ENCODE results near the gene FAM237B. TPM values are rescaled to one million over a fixed set of nuclear protein-coding genes. Genes with fewer than 3 reads are reported as not detected.

FAM237B gene
- total and polyA plus RNA-seq, 2 donors (not counting 1 experiment from before 2014, with no cell fraction given), result not detected

GRCh38 chr7:90290244-90291113 is 30.6 kb downstream of the FAM237B start:
- Histone ChIP-seq H4K20me1 (ENCODE audit: control insufficient read depth, insufficient read depth, low read length, poor library complexity, severe bottlenecking) (no peaks in the 10 kb centered on the region), H3K79me2 (ENCODE audit: control insufficient read depth, insufficient read depth, low read length) (no peaks in the 10 kb centered on the region), H3K36me3 (replicated peaks in 1 of 2; ENCODE audit: control extremely low read depth in 1 of 2, control insufficient read depth in 1 of 2, extremely low read depth in 1 of 2, insufficient read depth in 2 of 2, low read length in 1 of 2) (no peaks in the 10 kb centered on the region), H2AFZ (ENCODE audit: insufficient read depth, low read depth, low read length, poor library complexity, severe bottlenecking) (no peak overlapping the region), H3K27ac (ENCODE audit: low read length in 2 of 2) (no peak overlapping the region), H3K27me3 (replicated peaks in 1 of 4; ENCODE audit: control extremely low read depth in 1 of 4, control insufficient read depth in 3 of 4, insufficient read depth in 4 of 4, low read length in 3 of 4) (no peaks in the 10 kb centered on the region), H3K9me3 (ENCODE audit: control extremely low read depth in 1 of 3, control insufficient read depth in 2 of 3, insufficient read depth in 1 of 3, low read length in 2 of 3) (peaks cover 0 to 1% (median 0%) of the 10 kb centered on the region in 3 donors), H3K4me2 (replicated peaks; ENCODE audit: low read depth, low read length, poor library complexity, severe bottlenecking) (no peak overlapping the region), H3K9ac (ENCODE audit: low read length) (no peak overlapping the region), H3K4me3 (ENCODE audit: control extremely low read depth in 1 of 5, extremely low read depth in 1 of 5, insufficient read depth in 1 of 5, low read depth in 2 of 5, low read length in 4 of 5) (no peak overlapping the region), H3K4me1 (ENCODE audit: control insufficient read depth in 2 of 2, insufficient read depth in 2 of 2, low read length in 2 of 2) (no peaks in the 10 kb centered on the region)
- Mint-ChIP-seq H3K9me3 (ENCODE audit: insufficient read depth) (peaks cover 6% of the 10 kb centered on the region), H3K4me3 (no peak overlapping the region), H3K4me1 (no peaks in the 10 kb centered on the region), H3K27ac (no peak overlapping the region), H3K27me3 (peaks cover 14% of the 10 kb centered on the region)
- intact Hi-C loops (cut with micrococcal nuclease), result no loop called here
- TF ChIP-seq EZH2 (IDR thresholded peaks at IDR 0.05; ENCODE audit: borderline replicate concordance, insufficient read depth, low read depth, low read length, poor library complexity, severe bottlenecking) (no peak), CTCF (IDR thresholded peaks at IDR 0.05) (no peak)
- ATAC-seq (ENCODE audit: low read depth), result no peak
- ChIA-PET POLR2A (no interaction called here), CTCF (no interaction called here)
- 100% methylated on average over 2 of the region's 3 CpGs for WGBS (ENCODE audit: insufficient coverage)
- no peak for DNase-seq

DNA sequence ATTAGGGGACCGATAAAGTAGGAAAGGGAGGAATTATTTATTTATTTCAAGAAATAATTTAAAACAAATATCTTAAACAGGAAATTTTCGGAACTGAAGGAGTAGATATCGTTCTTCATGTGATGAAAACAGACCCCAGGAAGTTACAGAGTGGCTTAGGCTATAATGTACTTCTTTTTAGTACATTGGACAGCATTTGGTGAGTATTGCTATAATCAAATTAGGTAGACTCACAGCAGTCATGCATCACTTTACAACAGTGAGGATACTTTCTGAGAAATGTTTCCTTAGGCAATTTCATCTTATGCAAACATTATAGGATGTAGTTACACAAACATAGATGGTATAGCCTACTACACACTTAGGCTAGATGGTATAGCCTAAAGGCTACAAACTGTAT is 33.0 kb downstream of the FAM237B start:
- ATAC-seq (ENCODE audit: low read depth) (no peak), DNase-seq (no peak)
- no peaks in the 10 kb centered on the region for H3K27me3 ChIP-seq (replicated peaks in 1 of 4; ENCODE audit: control extremely low read depth in 1 of 4, control insufficient read depth in 3 of 4, insufficient read depth in 4 of 4, low read length in 3 of 4)
- TF ChIP-seq EZH2 (IDR thresholded peaks at IDR 0.05; ENCODE audit: borderline replicate concordance, insufficient read depth, low read depth, low read length, poor library complexity, severe bottlenecking) (no peak), CTCF (IDR thresholded peaks at IDR 0.05) (no peak)
- peaks cover 0 to 1% (median 0%) of the 10 kb centered on the region in 3 donors for H3K9me3 ChIP-seq (ENCODE audit: control extremely low read depth in 1 of 3, control insufficient read depth in 2 of 3, insufficient read depth in 1 of 3, low read length in 2 of 3)
- H2AFZ ChIP-seq (ENCODE audit: insufficient read depth, low read depth, low read length, poor library complexity, severe bottlenecking), result no peak overlapping the region
- no peak overlapping the region for H3K4me3 Mint-ChIP-seq
- POLR2A ChIA-PET, result no interaction called here
- no peak overlapping the region for H3K27ac Mint-ChIP-seq
- H3K4me1 Mint-ChIP-seq, result no peaks in the 10 kb centered on the region
- CTCF ChIA-PET, result no interaction called here
- H3K27me3 Mint-ChIP-seq, result peaks cover 6% of the 10 kb centered on the region
- no CpG with 5 or more reads among the region's 3 CpGs for WGBS (ENCODE audit: insufficient coverage)
- no peaks in the 10 kb centered on the region for H3K36me3 ChIP-seq (replicated peaks in 1 of 2; ENCODE audit: control extremely low read depth in 1 of 2, control insufficient read depth in 1 of 2, extremely low read depth in 1 of 2, insufficient read depth in 2 of 2, low read length in 1 of 2)
- H4K20me1 ChIP-seq (ENCODE audit: control insufficient read depth, insufficient read depth, low read length, poor library complexity, severe bottlenecking), result no peaks in the 10 kb centered on the region
- H3K4me2 ChIP-seq (replicated peaks; ENCODE audit: low read depth, low read length, poor library complexity, severe bottlenecking), result no peak overlapping the region
- no peaks in the 10 kb centered on the region for H3K4me1 ChIP-seq (ENCODE audit: control insufficient read depth in 2 of 2, insufficient read depth in 2 of 2, low read length in 2 of 2)
- H3K79me2 ChIP-seq (ENCODE audit: control insufficient read depth, insufficient read depth, low read length), result no peaks in the 10 kb centered on the region
- intact Hi-C loops (cut with micrococcal nuclease), result no loop called here
- no peak overlapping the region for H3K9ac ChIP-seq (ENCODE audit: low read length)
- no peak overlapping the region for H3K4me3 ChIP-seq (ENCODE audit: control extremely low read depth in 1 of 5, extremely low read depth in 1 of 5, insufficient read depth in 1 of 5, low read depth in 2 of 5, low read length in 4 of 5)
- no peak overlapping the region for H3K27ac ChIP-seq (ENCODE audit: low read length in 2 of 2)
- H3K9me3 Mint-ChIP-seq (ENCODE audit: insufficient read depth), result peaks cover 6% of the 10 kb centered on the region
